KMS-11 (cell line): ENCODE measurements around the gene HDAC4.
A peak's percentile ranks its signal among the peaks of the same experiment; 100 is the strongest.

Experiments used
- H2AFZ ChIP-seq: fragments of 200-600 bp; sonication (generic); 2 replicates; pipeline ENCODE4 v1.6.1; 2016; ENCODE audit warnings: antibody characterized with exemption, mixed run types, low read depth
- H3K27ac ChIP-seq: fragments of 200-600 bp; sonication (generic); 2 replicates; pipeline ENCODE4 v1.6.1; 2016; ENCODE audit warnings: mild to moderate bottlenecking, mixed run types
- H3K27me3 ChIP-seq: fragments of 200-600 bp; sonication (generic); 2 replicates; pipeline ENCODE4 v1.6.1; 2017; ENCODE audit warnings: mild to moderate bottlenecking, low read depth, mixed run types, moderate library complexity; ENCODE audit not compliant: insufficient read depth
- H3K36me3 ChIP-seq: fragments of 200-600 bp; sonication (generic); 2 replicates; pipeline ENCODE4 v1.6.1; 2017; ENCODE audit warnings: mild to moderate bottlenecking, mixed run types; ENCODE audit not compliant: insufficient read depth
- H3K4me1 ChIP-seq: fragments of 200-600 bp; sonication (generic); 2 replicates; pipeline ENCODE4 v1.6.1; 2016; ENCODE audit warnings: mild to moderate bottlenecking, low read depth, mixed run types; ENCODE audit not compliant: poor library complexity, severe bottlenecking
- H3K4me2 ChIP-seq: fragments of 200-600 bp; sonication (generic); 2 replicates; pipeline ENCODE4 v1.7.0; 2016; ENCODE audit warnings: mild to moderate bottlenecking, mixed run types
- H3K4me3 ChIP-seq: fragments of 200-600 bp; sonication (generic); IDR thresholded peaks from 2 replicates; pipeline ENCODE4 v1.6.1; 2017; ENCODE audit warnings: low read depth, low read length, mixed read lengths; ENCODE audit not compliant: insufficient read depth
- H3K79me2 ChIP-seq: fragments of 200-600 bp; sonication (generic); 2 replicates; pipeline ENCODE4 v1.6.1; 2016; ENCODE audit warnings: low read depth, mixed run types; ENCODE audit not compliant: insufficient read depth
- H3K9ac ChIP-seq: fragments of 200-600 bp; sonication (generic); 2 replicates; pipeline ENCODE4 v1.6.1; 2016; ENCODE audit warnings: mild to moderate bottlenecking, mixed run types
- H4K20me1 ChIP-seq: fragments of 200-600 bp; sonication (generic); 2 replicates; pipeline ENCODE4 v1.6.1; 2016; ENCODE audit warnings: mild to moderate bottlenecking, mixed run types; ENCODE audit not compliant: insufficient read depth
- CTCF ChIP-seq: fragments of 200-600 bp; sonication (generic); conservative IDR thresholded peaks from 2 replicates; pipeline ENCODE4 v1.6.1; 2017; ENCODE audit warnings: low read depth, mild to moderate bottlenecking, antibody characterized with exemption, low read length, moderate library complexity, mixed read lengths

Gene HDAC4

GRCh38 chr2:239297142-239298004 lies 103.4 kb downstream of the HDAC4 start:
- Histone ChIP-seq H3K27me3 (no peaks in the 10 kb centered on the region), H3K36me3 (no peaks in the 10 kb centered on the region), H3K4me1 (peaks cover 43% of the 10 kb centered on the region), H3K4me3 (no peak overlapping the region), H3K9ac (no peak overlapping the region), H3K4me2 (peak overlapping the region; percentile 74; the same call in 1 of the 2 replicates), H3K79me2 (peaks cover 34% of the 10 kb centered on the region; the same call in 1 of the 2 replicates), H3K27ac (no peak overlapping the region), H4K20me1 (no peaks in the 10 kb centered on the region), H2AFZ (no peak overlapping the region)
- TF ChIP-seq CTCF: no peak

- Histone ChIP-seq H2AFZ (no peak overlapping the region), H3K27me3 (no peaks in the 10 kb centered on the region), H3K27ac (peak overlapping the region; percentile 78), H4K20me1 (no peaks in the 10 kb centered on the region), H3K4me3 (peak overlapping the region; percentile 67), H3K4me1 (peaks cover 43% of the 10 kb centered on the region), H3K79me2 (peaks cover 41% of the 10 kb centered on the region; the same call in 1 of the 2 replicates), H3K36me3 (no peaks in the 10 kb centered on the region), H3K9ac (peak overlapping the region; percentile 17; the same call in 1 of the 2 replicates), H3K4me2 (peak overlapping the region; percentile 74)
- no peak for TF ChIP-seq CTCF
These were observed 104.5 kb downstream of the HDAC4 start for GRCh38 chr2:239296020-239296932.

- Histone ChIP-seq H3K4me1 (peaks cover 47% of the 10 kb centered on the region), H3K79me2 (peaks cover 49% of the 10 kb centered on the region; the same call in 1 of the 2 replicates), H3K4me2 (peak overlapping the region; percentile 74), H3K27me3 (no peaks in the 10 kb centered on the region), H3K27ac (peak overlapping the region; percentile 78), H2AFZ (no peak overlapping the region), H3K4me3 (peak overlapping the region; percentile 67), H3K36me3 (no peaks in the 10 kb centered on the region), H4K20me1 (no peaks in the 10 kb centered on the region), H3K9ac (peak overlapping the region; percentile 17; the same call in 1 of the 2 replicates)
- TF ChIP-seq CTCF: no peak
These were observed 105.3 kb downstream of the HDAC4 start for GRCh38 chr2:239295377-239296019.

GRCh38 chr2:239294571-239295054 lies 106.2 kb downstream of the HDAC4 start:
- no peaks in the 10 kb centered on the region for H3K36me3 ChIP-seq
- H3K27me3 ChIP-seq: no peaks in the 10 kb centered on the region
- no peaks in the 10 kb centered on the region for H4K20me1 ChIP-seq
- peaks cover 57% of the 10 kb centered on the region; the same call in 1 of the 2 replicates for H3K79me2 ChIP-seq
- no peak for TF ChIP-seq CTCF
- peaks cover 55% of the 10 kb centered on the region for H3K4me1 ChIP-seq
- peak overlapping the region; percentile 51; the same call in 1 of the 2 replicates for H3K4me2 ChIP-seq
- H2AFZ ChIP-seq: no peak overlapping the region
- H3K9ac ChIP-seq: no peak overlapping the region
- H3K4me3 ChIP-seq: no peak overlapping the region
- no peak overlapping the region for H3K27ac ChIP-seq
